PC-3 (cell line): ENCODE data around the gene MMP27. TPM values are rescaled to one million over a fixed set of nuclear protein-coding genes. Genes with fewer than 3 reads are reported as not detected.

Experiments
- ATAC-seq: fragments of 200-7000 bp; cut with Tn5 transposase; 2 replicates; pipeline ENCODE4 v1.9.1; 2020; ENCODE audit warnings: mild to moderate bottlenecking, moderate library complexity
- BruUV-seq: library from RNA; stranded (reverse); fragments of 400-500 nt; replicated peaks from 2 replicates; lab custom pipeline; 2021; lab: Mats Ljungman, UMichigan
- CTCF ChIA-PET: fragments of 300-600 bp; sonication (Branson Sonifier 250); formaldehyde crosslinking; loops from one replicate; lab custom pipeline; 2022; ENCODE audit warnings: antibody characterized with exemption; lab: Charles Lee
- POLR2A ChIA-PET: fragments of 300-600 bp; sonication (Branson Sonifier 250); formaldehyde crosslinking; loops from one replicate; lab custom pipeline; 2022; ENCODE audit warnings: antibody characterized with exemption; ENCODE audit not compliant: unreplicated experiment; lab: Charles Lee
- DNase-seq: peaks from one replicate; pipeline ENCODE4 v3.0.0-alpha.2; 2015
- H2AFZ ChIP-seq: fragments of 300-600 bp; sonication (generic); 2 replicates; pipeline ENCODE4 v1.6.0; 2016; ENCODE audit warnings: antibody characterized with exemption, low read length
- H3F3A ChIP-seq: fragments of 300-600 bp; sonication (generic); one replicate; pipeline ENCODE4 v1.6.0; 2017; ENCODE audit warnings: antibody characterized with exemption, low read length, control low read depth, mild to moderate bottlenecking; ENCODE audit not compliant: unreplicated experiment
- H3K27ac ChIP-seq: fragments of 300-600 bp; sonication (generic); 2 replicates; pipeline ENCODE4 v1.5.1; 2016; ENCODE audit warnings: mild to moderate bottlenecking, low read length
- H3K27me3 ChIP-seq: fragments of 300-600 bp; sonication (generic); 2 replicates; pipeline ENCODE4 v1.6.1; 2016; ENCODE audit warnings: low read length, mixed read lengths
- H3K36me3 ChIP-seq: fragments of 300-600 bp; sonication (generic); 2 replicates; pipeline ENCODE4 v1.6.1; 2016; ENCODE audit warnings: low read depth, mixed run types, low read length, mixed read lengths
- H3K4me1 ChIP-seq: fragments of 300-600 bp; sonication (generic); 2 replicates; pipeline ENCODE4 v1.5.1; 2016; ENCODE audit warnings: low read length; ENCODE audit not compliant: insufficient read depth
- H3K4me2 ChIP-seq: fragments of 300-600 bp; sonication (generic); 2 replicates; pipeline ENCODE4 v1.6.0; 2016; ENCODE audit warnings: low read length
- H3K4me3 ChIP-seq: fragments of 300-600 bp; sonication (generic); 2 replicates; pipeline ENCODE4 v1.5.1; 2016; ENCODE audit warnings: mild to moderate bottlenecking, low read length, mixed read lengths
- H3K79me2 ChIP-seq: fragments of 300-600 bp; sonication (generic); 2 replicates; pipeline ENCODE4 v1.6.1; 2017; ENCODE audit warnings: low read length, mixed read lengths
- H3K9ac ChIP-seq: fragments of 300-600 bp; sonication (generic); 2 replicates; pipeline ENCODE4 v1.6.0; 2016; ENCODE audit warnings: mild to moderate bottlenecking, low read length
- H3K9me2 ChIP-seq: fragments of 300-600 bp; sonication (generic); replicated peaks from 2 replicates; pipeline ENCODE4 v1.6.1; 2016; ENCODE audit warnings: mixed run types, low read length, mixed read lengths
- H3K9me3 ChIP-seq: fragments of 300-600 bp; sonication (generic); 2 replicates; pipeline ENCODE4 v1.6.1; 2016; ENCODE audit warnings: low read length, mixed read lengths
- H4K20me1 ChIP-seq: fragments of 300-600 bp; sonication (generic); 2 replicates; pipeline ENCODE4 v1.6.1; 2016; ENCODE audit warnings: low read length, mixed read lengths
- EZH2 ChIP-seq: fragments of 300-600 bp; sonication (generic); IDR thresholded peaks from one replicate; pipeline ENCODE4 v1.6.1; 2017; ENCODE audit warnings: antibody characterized with exemption, mild to moderate bottlenecking, low read length; ENCODE audit not compliant: unreplicated experiment
- EZH2phosphoT487 ChIP-seq: fragments of 300-600 bp; sonication (generic); IDR thresholded peaks from 2 replicates; pipeline ENCODE4 v1.6.1; 2018; ENCODE audit warnings: mild to moderate bottlenecking, antibody characterized with exemption, low read length, borderline replicate concordance
- intact Hi-C: fragments of 100-400 bp; cut with micrococcal nuclease; formaldehyde crosslinking; loops from 2 replicates; pipeline ENCODE4 v1.9.0; 2023
- total RNA-seq: library from RNA; depleted of rRNA; stranded (reverse); fragments of >200 nt; gene quantifications from 2 replicates; pipeline ENCODE4 v1.2.3, GENCODE V29; 2014
- TF ChIP-seq, protein P1 (sequence below): fragments of 300-600 bp; sonication (generic); conservative IDR thresholded peaks from 2 replicates; pipeline ENCODE4 v1.5.1; 2017; ENCODE audit warnings: antibody characterized with exemption, low read depth, mild to moderate bottlenecking, low read length

The MMP27 gene
- total RNA-seq, 1 experiment from 2014 or later = not detected

DNA sequence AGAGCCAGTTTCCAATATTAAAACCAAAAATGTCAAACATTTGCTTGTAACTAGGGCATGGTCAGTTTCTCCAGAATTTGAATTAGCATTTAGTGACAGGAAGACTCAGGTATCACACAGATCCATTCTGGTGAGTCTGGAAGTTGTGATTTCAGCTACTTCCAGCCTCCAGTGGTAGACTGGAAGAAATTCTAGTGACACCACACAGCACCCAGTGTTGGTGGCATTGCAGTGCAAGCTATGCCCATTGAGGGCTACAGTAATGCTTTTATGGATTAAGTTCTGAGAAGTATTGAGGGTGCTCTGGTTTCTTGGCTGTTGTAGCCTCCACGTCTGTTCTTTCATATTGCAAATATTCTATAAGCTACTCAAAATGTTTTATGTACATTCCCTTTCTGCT lies 49.0 kb downstream of the MMP27 start:
- no peaks in the 10 kb centered on the region for H3K36me3 ChIP-seq
- DNase-seq (no peak), ATAC-seq (peak; percentile 37)
- TF ChIP-seq, protein P1, sequence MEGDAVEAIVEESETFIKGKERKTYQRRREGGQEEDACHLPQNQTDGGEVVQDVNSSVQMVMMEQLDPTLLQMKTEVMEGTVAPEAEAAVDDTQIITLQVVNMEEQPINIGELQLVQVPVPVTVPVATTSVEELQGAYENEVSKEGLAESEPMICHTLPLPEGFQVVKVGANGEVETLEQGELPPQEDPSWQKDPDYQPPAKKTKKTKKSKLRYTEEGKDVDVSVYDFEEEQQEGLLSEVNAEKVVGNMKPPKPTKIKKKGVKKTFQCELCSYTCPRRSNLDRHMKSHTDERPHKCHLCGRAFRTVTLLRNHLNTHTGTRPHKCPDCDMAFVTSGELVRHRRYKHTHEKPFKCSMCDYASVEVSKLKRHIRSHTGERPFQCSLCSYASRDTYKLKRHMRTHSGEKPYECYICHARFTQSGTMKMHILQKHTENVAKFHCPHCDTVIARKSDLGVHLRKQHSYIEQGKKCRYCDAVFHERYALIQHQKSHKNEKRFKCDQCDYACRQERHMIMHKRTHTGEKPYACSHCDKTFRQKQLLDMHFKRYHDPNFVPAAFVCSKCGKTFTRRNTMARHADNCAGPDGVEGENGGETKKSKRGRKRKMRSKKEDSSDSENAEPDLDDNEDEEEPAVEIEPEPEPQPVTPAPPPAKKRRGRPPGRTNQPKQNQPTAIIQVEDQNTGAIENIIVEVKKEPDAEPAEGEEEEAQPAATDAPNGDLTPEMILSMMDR = no peak
- no peak for TF ChIP-seq EZH2
- no peak for TF ChIP-seq EZH2phosphoT487
- no peak overlapping the region for H3K4me3 ChIP-seq
- H3K4me1 ChIP-seq = no peaks in the 10 kb centered on the region
- CTCF ChIA-PET = no interaction called here
- BruUV-seq = no TSS peak
- H2AFZ ChIP-seq = no peak overlapping the region
- H3K9ac ChIP-seq = no peak overlapping the region
- no peaks in the 10 kb centered on the region for H3F3A ChIP-seq
- no peak overlapping the region for H3K4me2 ChIP-seq
- 0 out of 2 replicates have a peak, but pooled peaks cover 3% of the 10 kb centered on the region for H3K27me3 ChIP-seq
- no peaks in the 10 kb centered on the region for H3K9me2 ChIP-seq
- intact Hi-C loops = no loop called here
- no peaks in the 10 kb centered on the region for H3K9me3 ChIP-seq
- no peaks in the 10 kb centered on the region for H4K20me1 ChIP-seq
- H3K27ac ChIP-seq = no peak overlapping the region
- no peaks in the 10 kb centered on the region for H3K79me2 ChIP-seq
- POLR2A ChIA-PET = no interaction called here

DNA sequence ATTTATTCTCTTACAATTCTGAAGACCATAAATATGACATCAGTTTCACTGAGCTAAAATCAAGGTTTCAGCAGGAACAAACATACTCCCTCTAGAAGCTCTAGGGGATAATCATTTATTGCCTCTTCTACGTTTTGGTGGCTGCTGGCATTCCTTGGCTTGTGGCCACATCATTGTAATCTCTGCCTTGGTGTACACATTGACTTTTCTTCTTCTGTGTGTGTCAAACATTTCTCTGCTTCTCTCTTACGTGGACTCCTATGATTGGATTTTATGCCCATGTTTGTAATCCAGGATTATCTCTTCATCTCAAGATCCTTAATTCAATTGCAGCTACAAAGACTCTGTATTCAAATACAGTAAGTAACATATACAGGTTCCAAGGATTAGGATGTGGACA lies 50.0 kb downstream of the MMP27 start:
- H3K4me3 ChIP-seq = no peak overlapping the region
- ChIA-PET CTCF (no interaction called here), POLR2A (no interaction called here)
- no peak overlapping the region for H3K4me2 ChIP-seq
- no peaks in the 10 kb centered on the region for H3K9me3 ChIP-seq
- H3K4me1 ChIP-seq = no peaks in the 10 kb centered on the region
- TF ChIP-seq EZH2phosphoT487 = no peak
- no peak for TF ChIP-seq EZH2
- TF ChIP-seq, protein P1 = no peak
- no peak overlapping the region for H3K27ac ChIP-seq
- 0 out of 2 replicates have a peak, but pooled peaks cover 3% of the 10 kb centered on the region for H3K27me3 ChIP-seq
- no TSS peak for BruUV-seq
- H3K9me2 ChIP-seq = no peaks in the 10 kb centered on the region
- H3K79me2 ChIP-seq = no peaks in the 10 kb centered on the region
- no peaks in the 10 kb centered on the region for H3K36me3 ChIP-seq
- H3K9ac ChIP-seq = no peak overlapping the region
- intact Hi-C loops = no loop called here
- H2AFZ ChIP-seq = no peak overlapping the region
- DNase-seq (no peak), ATAC-seq (no peak)
- no peaks in the 10 kb centered on the region for H4K20me1 ChIP-seq
- H3F3A ChIP-seq = no peaks in the 10 kb centered on the region

GRCh38 chr11:102654761-102655160 lies 50.8 kb downstream of the MMP27 start:
- H3K9me2 ChIP-seq = no peaks in the 10 kb centered on the region
- DNase-seq (no peak), ATAC-seq (no peak)
- no peak overlapping the region for H2AFZ ChIP-seq
- H3K4me1 ChIP-seq = no peaks in the 10 kb centered on the region
- no peak overlapping the region for H3K9ac ChIP-seq
- H3K36me3 ChIP-seq = no peaks in the 10 kb centered on the region
- H3K4me3 ChIP-seq = no peak overlapping the region
- H3K27ac ChIP-seq = no peak overlapping the region
- intact Hi-C loops = no loop called here
- H3K9me3 ChIP-seq = no peaks in the 10 kb centered on the region
- ChIA-PET POLR2A (no interaction called here), CTCF (no interaction called here)
- H3K79me2 ChIP-seq = no peaks in the 10 kb centered on the region
- TF ChIP-seq, protein P1 = no peak
- TF ChIP-seq EZH2 (no peak), EZH2phosphoT487 (no peak)
- BruUV-seq = no TSS peak
- no peak overlapping the region for H3K4me2 ChIP-seq
- no peaks in the 10 kb centered on the region for H4K20me1 ChIP-seq
- no peaks in the 10 kb centered on the region for H3F3A ChIP-seq
- 0 out of 2 replicates have a peak, but pooled peaks cover 3% of the 10 kb centered on the region for H3K27me3 ChIP-seq
